HuH-7.5 (cell line): ENCODE data around the gene SAMD4A.

Source experiments
- DNase-seq: peaks from one replicate; pipeline ENCODE4 v3.0.0; 2011; ENCODE audit warnings: low spot score

Gene SAMD4A

GRCh38 chr14:54836231-54836630, 269.3 kb downstream of the SAMD4A start:
- no peak for DNase-seq

- peak; percentile 38 for DNase-seq
These were observed 270.7 kb downstream of the SAMD4A start for GRCh38 chr14:54837508-54838149.

DNA sequence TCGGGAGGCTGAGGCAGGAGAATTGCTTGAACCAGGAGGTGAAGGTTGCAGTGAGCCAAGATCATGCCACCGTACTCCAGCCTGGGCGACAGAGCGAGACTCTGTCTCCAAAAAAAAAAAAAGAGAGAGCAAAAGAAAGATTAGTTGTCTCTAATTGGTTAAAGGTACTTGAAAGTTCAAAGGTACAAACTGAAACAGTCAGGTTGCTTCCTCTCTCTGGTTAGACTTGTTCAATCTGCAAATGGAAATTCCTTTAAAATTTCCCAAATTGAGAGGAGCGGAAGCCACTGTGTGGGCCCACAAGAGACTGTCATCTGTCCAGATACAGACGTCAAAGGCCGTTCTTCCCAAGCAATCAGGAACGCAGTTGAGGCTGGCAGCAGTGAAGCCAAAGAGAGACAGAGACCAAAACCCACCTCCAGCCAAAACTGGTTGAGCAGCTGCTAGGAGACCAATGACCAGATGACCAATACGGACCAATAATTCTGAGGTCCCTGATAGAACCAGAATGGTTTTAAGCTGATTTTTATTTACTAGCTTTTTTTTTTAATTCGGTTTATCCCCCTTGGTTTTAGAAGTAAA, 272.1 kb downstream of the SAMD4A start:
- no peak for DNase-seq

- DNase-seq = peak; percentile 45
These were observed 272.8 kb downstream of the SAMD4A start for GRCh38 chr14:54839701-54840119.

DNA sequence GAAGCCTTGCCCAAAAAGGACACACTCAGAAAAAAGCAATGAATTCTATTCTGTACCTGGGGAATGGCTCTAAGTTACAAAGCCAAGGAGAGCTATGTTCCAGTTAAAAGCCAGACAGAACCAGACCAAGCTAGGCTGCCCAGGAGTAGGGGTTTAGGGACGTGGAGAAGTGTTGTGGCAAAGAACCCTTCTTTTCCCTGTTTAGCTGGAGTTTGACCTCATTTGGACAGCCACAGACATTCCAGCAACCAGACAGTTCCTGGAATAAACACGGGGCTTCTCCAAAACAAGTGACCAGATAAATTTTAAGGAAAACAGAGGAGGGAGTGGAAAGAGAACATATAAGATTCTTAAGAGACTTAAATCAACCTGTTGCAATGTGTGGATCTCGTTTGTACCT, 273.4 kb downstream of the SAMD4A start:
- no peak for DNase-seq

DNA sequence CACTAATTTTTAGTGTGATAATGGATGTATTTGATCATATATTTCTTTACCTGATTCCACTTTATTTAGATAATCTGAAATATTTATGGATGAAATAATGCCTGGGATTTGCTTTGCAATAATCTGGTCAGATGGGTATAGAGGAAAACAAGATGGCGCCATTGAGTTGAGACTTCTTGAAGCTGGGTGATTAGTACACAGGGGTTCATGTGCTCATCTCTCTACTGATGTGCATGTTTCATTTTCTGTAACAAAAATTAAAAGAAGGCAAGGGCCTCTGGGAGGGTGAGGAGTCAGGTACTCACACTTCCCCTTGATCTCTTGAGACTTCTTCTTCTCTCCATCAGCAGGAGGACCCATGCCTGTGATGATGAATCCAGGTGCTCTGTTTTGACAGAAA, 273.9 kb downstream of the SAMD4A start:
- DNase-seq = no peak
